Measurements from ENCODE around the gene MMD.

The MMD gene

GRCh38 chr17:55347341-55347740 lies 74.3 kb downstream of the MMD start:
- no peak for TF ChIP-seq POLR2AphosphoS5 (IDR thresholded peaks at IDR 0.05; ENCODE audit: borderline replicate concordance, low read depth, low read length)
- TF ChIP-seq FOXP2 (optimal IDR thresholded peaks at IDR 0.05; ENCODE audit: control extremely low read depth, extremely low read length, insufficient read depth), result no peak
- no peak for TF ChIP-seq EZH2 (IDR thresholded peaks at IDR 0.05)

GRCh38 chr17:55346658-55347057 lies 75.0 kb downstream of the MMD start:
- Histone ChIP-seq H3K4me3 (no peak overlapping the region), H3K9ac (ENCODE audit: insufficient read length) (no peak overlapping the region), H3K27ac (no peak overlapping the region), H3K36me3 (ENCODE audit: insufficient read depth, low read length) (no peaks in the 10 kb centered on the region), H3K9me3 (ENCODE audit: low read depth, low read length) (no peaks in the 10 kb centered on the region)
- no peak for DNase-seq (ENCODE audit: low read depth, low spot score)
- no peak for TF ChIP-seq EZH2 (IDR thresholded peaks at IDR 0.05)
- no peak for TF ChIP-seq POLR2AphosphoS5 (IDR thresholded peaks at IDR 0.05; ENCODE audit: borderline replicate concordance, low read depth, low read length)
- TF ChIP-seq FOXP2 (optimal IDR thresholded peaks at IDR 0.05; ENCODE audit: control extremely low read depth, extremely low read length, insufficient read depth), result no peak

More at GRCh38 chr17:55347341-55347740, 74.3 kb downstream of the MMD start:
- Histone ChIP-seq H3K9me3 (ENCODE audit: low read depth, low read length) (0 out of 2 replicates have a peak, but pooled peaks cover 1% of the 10 kb centered on the region), H3K27ac (no peak overlapping the region), H3K4me3 (no peak overlapping the region), H3K9ac (ENCODE audit: insufficient read length) (no peak overlapping the region), H3K36me3 (ENCODE audit: insufficient read depth, low read length) (no peaks in the 10 kb centered on the region)
- no peak for DNase-seq (ENCODE audit: low read depth, low spot score)

- Histone ChIP-seq H3K4me3 (no peak overlapping the region), H3K27ac (no peak overlapping the region), H3K9me3 (ENCODE audit: low read depth, low read length) (no peaks in the 10 kb centered on the region), H3K36me3 (ENCODE audit: insufficient read depth, low read length) (no peaks in the 10 kb centered on the region), H3K9ac (ENCODE audit: insufficient read length) (no peak overlapping the region)
- no peak for TF ChIP-seq FOXP2 (optimal IDR thresholded peaks at IDR 0.05; ENCODE audit: control extremely low read depth, extremely low read length, insufficient read depth)
- no peak for TF ChIP-seq POLR2AphosphoS5 (IDR thresholded peaks at IDR 0.05; ENCODE audit: borderline replicate concordance, low read depth, low read length)
- TF ChIP-seq EZH2 (IDR thresholded peaks at IDR 0.05), result no peak
- DNase-seq (ENCODE audit: low read depth, low spot score), result no peak
Measured at GRCh38 chr17:55345132-55345531, 76.5 kb downstream of the MMD start.

DNA sequence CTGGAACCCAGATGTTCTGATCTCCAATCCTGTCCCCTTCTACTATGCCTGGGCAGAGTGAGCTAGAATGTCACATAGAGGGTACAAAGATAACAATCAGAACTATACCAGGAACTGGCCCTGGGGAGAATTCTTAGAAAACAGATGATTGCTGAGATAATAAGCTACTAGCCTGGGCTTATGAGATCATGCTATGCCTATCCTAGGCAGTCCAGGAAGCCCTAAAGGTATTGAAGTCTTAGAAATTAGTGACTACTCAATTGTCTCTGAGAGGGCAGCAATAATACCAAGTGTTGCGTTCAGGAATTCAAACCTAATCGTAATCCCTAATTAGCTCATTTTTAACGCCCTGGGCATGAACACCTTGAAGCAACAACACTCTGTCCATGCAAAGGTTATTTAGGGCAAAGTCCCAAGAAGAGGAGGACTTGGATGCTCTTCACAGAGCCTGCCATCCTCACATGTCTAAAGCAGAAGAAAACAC lies 77.1 kb downstream of the MMD start:
- no peak for TF ChIP-seq FOXP2 (optimal IDR thresholded peaks at IDR 0.05; ENCODE audit: control extremely low read depth, extremely low read length, insufficient read depth)
- TF ChIP-seq POLR2AphosphoS5 (IDR thresholded peaks at IDR 0.05; ENCODE audit: borderline replicate concordance, low read depth, low read length), result no peak
- TF ChIP-seq EZH2 (IDR thresholded peaks at IDR 0.05), result no peak
- Histone ChIP-seq H3K36me3 (ENCODE audit: insufficient read depth, low read length) (no peaks in the 10 kb centered on the region), H3K27ac (no peak overlapping the region), H3K4me3 (no peak overlapping the region), H3K9ac (ENCODE audit: insufficient read length) (no peak overlapping the region), H3K9me3 (ENCODE audit: low read depth, low read length) (no peaks in the 10 kb centered on the region)
- DNase-seq (ENCODE audit: low read depth, low spot score), result no peak

GRCh38 chr17:55343900-55344513 lies 77.6 kb downstream of the MMD start:
- no peaks in the 10 kb centered on the region for H3K36me3 ChIP-seq (ENCODE audit: insufficient read depth, low read length)
- no peak overlapping the region for H3K9ac ChIP-seq (ENCODE audit: insufficient read length)
- no peak overlapping the region for H3K27ac ChIP-seq
- no peaks in the 10 kb centered on the region for H3K9me3 ChIP-seq (ENCODE audit: low read depth, low read length)
- H3K4me3 ChIP-seq, result no peak overlapping the region
- no peak for TF ChIP-seq POLR2AphosphoS5 (IDR thresholded peaks at IDR 0.05; ENCODE audit: borderline replicate concordance, low read depth, low read length)
- no peak for DNase-seq (ENCODE audit: low read depth, low spot score)

GRCh38 chr17:55342800-55343585 lies 78.6 kb downstream of the MMD start:
- H3K27ac ChIP-seq, result no peak overlapping the region
- H3K9me3 ChIP-seq (ENCODE audit: low read depth, low read length), result no peaks in the 10 kb centered on the region
- no peak for TF ChIP-seq FOXP2 (optimal IDR thresholded peaks at IDR 0.05; ENCODE audit: control extremely low read depth, extremely low read length, insufficient read depth)
- no peak for TF ChIP-seq POLR2AphosphoS5 (IDR thresholded peaks at IDR 0.05; ENCODE audit: borderline replicate concordance, low read depth, low read length)
- no peak for TF ChIP-seq EZH2 (IDR thresholded peaks at IDR 0.05)
- no peak overlapping the region for H3K4me3 ChIP-seq
- DNase-seq (ENCODE audit: low read depth, low spot score), result no peak
- H3K36me3 ChIP-seq (ENCODE audit: insufficient read depth, low read length), result no peaks in the 10 kb centered on the region
- H3K9ac ChIP-seq (ENCODE audit: insufficient read length), result no peak overlapping the region

Data from SK-N-MC (cell line).